ENCODE data around the gene NF2. TPM values are rescaled to one million over a fixed set of nuclear protein-coding genes. Genes with fewer than 3 reads are reported as not detected.
A peak's percentile ranks its signal among the peaks of the same experiment; 100 is the strongest.

Gene NF2
- total and polyA plus RNA-seq, 10 of the 15 experiments (the other 5 are each of a cell fraction or from before 2014, with no cell fraction given), result 2.2 to 49.8 (median 22.5) TPM

- no peak; the same call in 1 of the 2 replicates for TF ChIP-seq SMARCA5 (IDR thresholded peaks at IDR 0.05)
- TF ChIP-seq CREB1 (IDR thresholded peaks at IDR 0.05; ENCODE audit: low read depth), result peak; percentile 95
- peak; percentile 47 for TF ChIP-seq MYC (IDR thresholded peaks at IDR 0.05; ENCODE audit: insufficient read depth, insufficient read length, insufficient replicate concordance, low read length, severe bottlenecking)
- TF ChIP-seq ELK1 (IDR thresholded peaks at IDR 0.05; ENCODE audit: low read depth, low read length), result no peak
- TF ChIP-seq CUX1 (IDR thresholded peaks at IDR 0.05; ENCODE audit: insufficient replicate concordance, low read depth, low read length), result no peak
- no peak; the same call in 1 of the 2 replicates for TF ChIP-seq NBN (IDR thresholded peaks at IDR 0.05)
- TF ChIP-seq BACH1 (IDR thresholded peaks at IDR 0.05; ENCODE audit: borderline replicate concordance), result peak; percentile 37; the same call in 1 of the 2 replicates
- no peak for TF ChIP-seq MXI1 (IDR thresholded peaks at IDR 0.05; ENCODE audit: low read depth, low read length)
- TF ChIP-seq ATF3 (IDR thresholded peaks at IDR 0.05; ENCODE audit: borderline replicate concordance, extremely low read depth, low read depth, low read length), result no peak
- TF ChIP-seq IKZF1 (conservative IDR thresholded peaks at IDR 0.05), result peak; percentile 97
- TF ChIP-seq NRF1 (conservative IDR thresholded peaks at IDR 0.05; ENCODE audit: low read depth, low read length), result peak; percentile 47; the same call in 1 of the 2 replicates
- peak; percentile 93 for TF ChIP-seq RFX5 (IDR thresholded peaks at IDR 0.05; ENCODE audit: low read depth, low read length)
- TF ChIP-seq NR2F1 (conservative IDR thresholded peaks at IDR 0.05), result peak; percentile 82
- TF ChIP-seq CEBPB (IDR thresholded peaks at IDR 0.05; ENCODE audit: borderline replicate concordance in 1 of 2, low read depth in 2 of 2, low read length in 2 of 2), result no peak
- TF ChIP-seq HDAC6 (IDR thresholded peaks at IDR 0.05; ENCODE audit: unreplicated experiment), result no peak
Measured at GRCh38 chr22:29603358-29604075, at the start of gene NF2 (continued).

Measured in GM12878 (cell line).